ENCODE data around the gene GLRA2.

The GLRA2 gene

DNA sequence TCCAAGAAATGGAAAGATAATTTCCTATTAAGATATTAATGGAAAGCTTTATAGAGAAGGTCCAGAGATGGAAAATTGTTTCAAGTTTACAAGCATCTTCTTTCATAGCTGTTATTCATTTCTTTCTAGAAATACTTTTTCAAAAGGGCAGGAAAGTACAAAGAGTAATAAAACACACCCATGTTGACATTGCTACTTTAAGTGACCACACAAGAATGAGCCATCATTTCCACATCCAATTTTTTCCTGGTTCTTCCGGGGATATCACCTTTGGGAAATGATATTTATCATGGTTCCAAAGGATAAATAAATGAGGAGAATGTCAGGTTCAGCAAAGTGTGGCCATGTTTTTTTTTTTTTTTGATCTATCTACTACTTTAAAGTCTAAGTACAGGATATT lies 4.5 kb downstream of the GLRA2 start:
- H3K4me3 ChIP-seq (ENCODE audit: low read depth, low read length), result no peak overlapping the region
- DNase-seq (ENCODE audit: low read depth), result no peak

GRCh38 chrX:14546190-14546589 lies 16.9 kb downstream of the GLRA2 start:
- no peak for DNase-seq (ENCODE audit: low read depth)
- TF ChIP-seq, protein P1, sequence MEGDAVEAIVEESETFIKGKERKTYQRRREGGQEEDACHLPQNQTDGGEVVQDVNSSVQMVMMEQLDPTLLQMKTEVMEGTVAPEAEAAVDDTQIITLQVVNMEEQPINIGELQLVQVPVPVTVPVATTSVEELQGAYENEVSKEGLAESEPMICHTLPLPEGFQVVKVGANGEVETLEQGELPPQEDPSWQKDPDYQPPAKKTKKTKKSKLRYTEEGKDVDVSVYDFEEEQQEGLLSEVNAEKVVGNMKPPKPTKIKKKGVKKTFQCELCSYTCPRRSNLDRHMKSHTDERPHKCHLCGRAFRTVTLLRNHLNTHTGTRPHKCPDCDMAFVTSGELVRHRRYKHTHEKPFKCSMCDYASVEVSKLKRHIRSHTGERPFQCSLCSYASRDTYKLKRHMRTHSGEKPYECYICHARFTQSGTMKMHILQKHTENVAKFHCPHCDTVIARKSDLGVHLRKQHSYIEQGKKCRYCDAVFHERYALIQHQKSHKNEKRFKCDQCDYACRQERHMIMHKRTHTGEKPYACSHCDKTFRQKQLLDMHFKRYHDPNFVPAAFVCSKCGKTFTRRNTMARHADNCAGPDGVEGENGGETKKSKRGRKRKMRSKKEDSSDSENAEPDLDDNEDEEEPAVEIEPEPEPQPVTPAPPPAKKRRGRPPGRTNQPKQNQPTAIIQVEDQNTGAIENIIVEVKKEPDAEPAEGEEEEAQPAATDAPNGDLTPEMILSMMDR (IDR thresholded peaks at IDR 0.05; ENCODE audit: control insufficient read depth, extremely low read depth, insufficient read depth), result no peak
- no peak overlapping the region for H3K4me3 ChIP-seq (ENCODE audit: low read depth, low read length)

More for the DNA sequence above, 4.5 kb downstream of the GLRA2 start:
- TF ChIP-seq, protein P1 (IDR thresholded peaks at IDR 0.05; ENCODE audit: control insufficient read depth, extremely low read depth, insufficient read depth), result no peak

- DNase-seq (ENCODE audit: low read depth), result no peak
These were observed 24.9 kb downstream of the GLRA2 start for GRCh38 chrX:14554131-14554715.

GRCh38 chrX:14564058-14564457 lies 34.7 kb downstream of the GLRA2 start:
- no peak for DNase-seq (ENCODE audit: low read depth)
- H3K4me3 ChIP-seq (ENCODE audit: low read depth, low read length), result no peak overlapping the region
- TF ChIP-seq, protein P1 (IDR thresholded peaks at IDR 0.05; ENCODE audit: control insufficient read depth, extremely low read depth, insufficient read depth), result no peak

More at GRCh38 chrX:14554131-14554715, 24.9 kb downstream of the GLRA2 start:
- H3K4me3 ChIP-seq (ENCODE audit: low read depth, low read length), result no peak overlapping the region
- TF ChIP-seq, protein P1 (IDR thresholded peaks at IDR 0.05; ENCODE audit: control insufficient read depth, extremely low read depth, insufficient read depth), result no peak

- TF ChIP-seq, protein P1 (IDR thresholded peaks at IDR 0.05; ENCODE audit: control insufficient read depth, extremely low read depth, insufficient read depth), result no peak
- no peak for DNase-seq (ENCODE audit: low read depth)
- H3K4me3 ChIP-seq (ENCODE audit: low read depth, low read length), result no peak overlapping the region
These were observed 43.8 kb downstream of the GLRA2 start for GRCh38 chrX:14573161-14573560.

DNA sequence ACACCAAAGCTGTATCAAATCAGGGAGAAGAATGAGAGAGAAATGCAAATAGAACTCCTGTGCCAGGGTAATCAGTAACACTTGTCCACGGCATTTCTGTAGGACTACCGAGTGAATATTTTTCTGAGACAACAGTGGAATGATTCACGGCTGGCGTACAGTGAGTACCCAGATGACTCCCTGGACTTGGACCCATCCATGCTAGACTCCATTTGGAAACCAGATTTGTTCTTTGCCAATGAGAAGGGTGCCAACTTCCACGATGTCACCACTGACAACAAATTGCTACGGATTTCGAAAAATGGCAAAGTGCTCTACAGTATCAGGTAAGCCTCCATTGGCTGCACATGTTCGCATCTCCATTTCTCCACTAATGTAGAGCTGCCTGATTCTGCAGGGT lies 51.7 kb downstream of the GLRA2 start:
- no peak for DNase-seq (ENCODE audit: low read depth)
- TF ChIP-seq, protein P1 (IDR thresholded peaks at IDR 0.05; ENCODE audit: control insufficient read depth, extremely low read depth, insufficient read depth), result no peak

GRCh38 chrX:14584548-14584947 lies 55.2 kb downstream of the GLRA2 start:
- H3K4me3 ChIP-seq (ENCODE audit: low read depth, low read length), result no peak overlapping the region
- TF ChIP-seq, protein P1 (IDR thresholded peaks at IDR 0.05; ENCODE audit: control insufficient read depth, extremely low read depth, insufficient read depth), result no peak
- no peak for DNase-seq (ENCODE audit: low read depth)

More for the DNA sequence above, 51.7 kb downstream of the GLRA2 start:
- no peak overlapping the region for H3K4me3 ChIP-seq (ENCODE audit: low read depth, low read length)

Data from LNCaP clone FGC (cell line).